SK-N-SH (cell line): ENCODE data around the gene NBEA. TPM values are rescaled to one million over a fixed set of nuclear protein-coding genes. Genes with fewer than 3 reads are reported as not detected.
"Not testable (repeated sequence)": the region's sequence is repeated elsewhere in the genome, so short reads cannot be mapped to it uniquely, and the experiment has no call there.

ENCODE experiments used
- CTCF ChIA-PET: fragments of 300-600, 350-600 bp; formaldehyde crosslinking; extraction: SDS; loops from one replicate; lab custom pipeline; 2021; lab: Yijun Ruan, JAX
- POLR2A ChIA-PET: fragments of 350-600 bp; sonication (Branson Sonifier 250); formaldehyde crosslinking; extraction: SDS; loops from one replicate; lab custom pipeline; 2020; ENCODE audit warnings: antibody characterized with exemption, inconsistent platforms; lab: Yijun Ruan, JAX
- DNase-seq: peaks from one replicate; pipeline ENCODE4 v3.0.0; 2012
- H2AFZ ChIP-seq: fragments of 200-600 bp; sonication (generic); 2 replicates; pipeline ENCODE4 v1.8.1; 2016; ENCODE audit warnings: antibody characterized with exemption, mild to moderate bottlenecking, low read depth
- H3F3A ChIP-seq: fragments of 200-600 bp; sonication (generic); replicated peaks from 2 replicates; pipeline ENCODE3; 2016; ENCODE audit warnings: antibody characterized with exemption, mild to moderate bottlenecking; ENCODE audit not compliant: insufficient read depth
- H3K27ac ChIP-seq, 2 experiments: fragments of 200-500 bp in 1 of 2; fragments of 200-600 bp in 1 of 2; sonication (Bioruptor generic) in 1 of 2; sonication (generic), shearing (Covaris generic) in 1 of 2; 2 replicates each; pipeline versions ENCODE4 v1.5.1 to v1.6.1; 2014 to 2016; ENCODE audit warnings: low read depth in 2 of 2, inconsistent platforms in 1 of 2, low read length in 1 of 2, mild to moderate bottlenecking in 1 of 2, mixed read lengths in 1 of 2
- H3K27me3 ChIP-seq: fragments of 200-600 bp; sonication (generic), shearing (Covaris generic); 2 replicates; pipeline ENCODE4 v1.6.1; 2016; ENCODE audit warnings: mixed run types; ENCODE audit not compliant: insufficient read depth
- H3K36me3 ChIP-seq, 2 experiments: fragments of 200-500 bp in 1 of 2; fragments of 200-600 bp in 1 of 2; sonication (Bioruptor generic) in 1 of 2; sonication (generic) in 1 of 2; replicated peaks in 1 of 2; 2 replicates each; pipeline versions ENCODE3 to v1.5.1; 2014 to 2016; ENCODE audit warnings: low read length in 1 of 2, mild to moderate bottlenecking in 1 of 2; ENCODE audit not compliant: insufficient read depth in 2 of 2, control insufficient read depth in 1 of 2
- H3K4me1 ChIP-seq, 2 experiments: fragments of 200-500 bp in 1 of 2; fragments of 200-600 bp in 1 of 2; sonication (Bioruptor generic) in 1 of 2; sonication (generic), shearing (Covaris generic) in 1 of 2; 2 replicates each; pipeline versions ENCODE4 v1.5.1 to v1.6.1; 2014 to 2016; ENCODE audit warnings: low read depth in 1 of 2, low read length in 1 of 2, mixed run types in 1 of 2; ENCODE audit not compliant: insufficient read depth in 2 of 2, control insufficient read depth in 1 of 2
- H3K4me2 ChIP-seq: fragments of 200-600 bp; sonication (generic), shearing (Covaris generic); 2 replicates; pipeline ENCODE4 v1.6.1; 2017; ENCODE audit warnings: mixed run types
- H3K4me3 ChIP-seq, 2 experiments: fragments of 200-500 bp in 1 of 2; fragments of 200-600 bp in 1 of 2; sonication (Bioruptor generic) in 1 of 2; sonication (generic), shearing (Covaris generic) in 1 of 2; 2 replicates each; pipeline versions ENCODE4 v1.5.1 to v1.8.1; 2014 to 2016; ENCODE audit warnings: low read depth in 2 of 2, inconsistent platforms in 1 of 2, low read length in 1 of 2, mild to moderate bottlenecking in 1 of 2, mixed read lengths in 1 of 2, moderate library complexity in 1 of 2
- H3K79me2 ChIP-seq: fragments of 200-600 bp; sonication (generic); 2 replicates; pipeline ENCODE4 v1.8.1; 2017; ENCODE audit warnings: mild to moderate bottlenecking; ENCODE audit not compliant: insufficient read depth
- H3K9ac ChIP-seq: fragments of 200-600 bp; sonication (generic); 2 replicates; pipeline ENCODE4 v1.6.1; 2017; ENCODE audit warnings: mixed run types
- H3K9me2 ChIP-seq: fragments of 200-600 bp; sonication (generic); 2 replicates; pipeline ENCODE4 v1.6.1; 2017; ENCODE audit warnings: mixed run types
- H3K9me3 ChIP-seq: fragments of 200-600 bp; sonication (generic); 2 replicates; pipeline ENCODE4 v1.6.1; 2017; ENCODE audit warnings: mixed run types, mild to moderate bottlenecking, moderate library complexity
- H4K20me1 ChIP-seq: fragments of 200-600 bp; sonication (generic); 2 replicates; pipeline ENCODE4 v1.6.1; 2017; ENCODE audit warnings: mild to moderate bottlenecking, mixed run types; ENCODE audit not compliant: insufficient read depth
- ELF1 ChIP-seq: IDR thresholded peaks from 2 replicates; pipeline ENCODE4 v1.4.0; 2012
- FOSL2 ChIP-seq: IDR thresholded peaks from 2 replicates; pipeline ENCODE4 v1.4.0; 2012; ENCODE audit warnings: low read depth, mild to moderate bottlenecking, moderate library complexity, borderline replicate concordance
- GABPA ChIP-seq: IDR thresholded peaks from 2 replicates; pipeline ENCODE4 v1.4.0; 2012; ENCODE audit warnings: low read depth, mild to moderate bottlenecking
- MEF2A ChIP-seq: IDR thresholded peaks from 2 replicates; pipeline ENCODE4 v1.4.0; 2012; ENCODE audit warnings: low read depth, borderline replicate concordance
- MXI1 ChIP-seq: IDR thresholded peaks from 2 replicates; pipeline ENCODE4 v1.6.1; 2012; ENCODE audit warnings: mild to moderate bottlenecking, low read depth, low read length, improper control_type of control experiment
- NFIC ChIP-seq: IDR thresholded peaks from 2 replicates; pipeline ENCODE4 v1.4.0; 2012; ENCODE audit warnings: borderline replicate concordance
- POLR2AphosphoS5 ChIP-seq: IDR thresholded peaks from 2 replicates; pipeline ENCODE4 v1.6.1; 2012; ENCODE audit warnings: low read depth, low read length
- RCOR1 ChIP-seq: fragments of 150-350 bp; IDR thresholded peaks from 2 replicates; pipeline ENCODE4 v1.6.1; 2017; ENCODE audit warnings: antibody characterized with exemption, low read length
- RFX5 ChIP-seq: IDR thresholded peaks from 2 replicates; pipeline ENCODE4 v1.6.1; 2012; ENCODE audit warnings: mild to moderate bottlenecking, improper control_type of control experiment, low read length
- TAF1 ChIP-seq: IDR thresholded peaks from 2 replicates; pipeline ENCODE4 v1.6.1; 2012; ENCODE audit warnings: low read depth, mild to moderate bottlenecking, low read length, moderate library complexity, borderline replicate concordance
- YY1 ChIP-seq: IDR thresholded peaks from 2 replicates; pipeline ENCODE4 v1.4.0; 2012; ENCODE audit warnings: low read depth, mild to moderate bottlenecking
- WGBS: methylation state at CpG from one replicate; pipeline ENCODE4 v1.1.6; 2017; ENCODE audit warnings: low lambda C conversion rate; 5-methylcytosine and 5-hydroxymethylcytosine counted together
- polyA plus RNA-seq, 3 experiments: library from polyadenylated mRNA; depleted of rRNA; stranded (reverse); fragments of >200 nt; gene quantifications; 2 replicates each; pipeline ENCODE4 v1.2.3, GENCODE V29; 2012

Gene NBEA
- polyA plus RNA-seq, 1 of the 3 experiments (the other 2 are of a cell fraction), result 12.3 TPM

- Histone ChIP-seq H3K9ac (no peak overlapping the region), H4K20me1 (no peaks in the 10 kb centered on the region), H3K4me3 (no peak overlapping the region), H3K9me3 (no peaks in the 10 kb centered on the region), H3K36me3 (no peaks in the 10 kb centered on the region), H3K4me1 (no peaks in the 10 kb centered on the region), H3K9me2 (no peaks in the 10 kb centered on the region; the same call in 1 of the 2 replicates), H3F3A (no peaks in the 10 kb centered on the region), H3K79me2 (no peaks in the 10 kb centered on the region), H3K27ac (no peak overlapping the region), H3K27me3 (no peaks in the 10 kb centered on the region), H2AFZ (no peak overlapping the region), H3K4me2 (no peak overlapping the region)
- POLR2A ChIA-PET, result no interaction called here
- CTCF ChIA-PET, result no interaction called here
- no peak for DNase-seq
- 96% methylated on average over 5 of the region's 5 CpGs for WGBS
- TF ChIP-seq ELF1 (no peak), TAF1 (no peak), MEF2A (no peak)
Observed at GRCh38 chr13:35055705-35056104, 113.6 kb downstream of the NBEA start.

DNA sequence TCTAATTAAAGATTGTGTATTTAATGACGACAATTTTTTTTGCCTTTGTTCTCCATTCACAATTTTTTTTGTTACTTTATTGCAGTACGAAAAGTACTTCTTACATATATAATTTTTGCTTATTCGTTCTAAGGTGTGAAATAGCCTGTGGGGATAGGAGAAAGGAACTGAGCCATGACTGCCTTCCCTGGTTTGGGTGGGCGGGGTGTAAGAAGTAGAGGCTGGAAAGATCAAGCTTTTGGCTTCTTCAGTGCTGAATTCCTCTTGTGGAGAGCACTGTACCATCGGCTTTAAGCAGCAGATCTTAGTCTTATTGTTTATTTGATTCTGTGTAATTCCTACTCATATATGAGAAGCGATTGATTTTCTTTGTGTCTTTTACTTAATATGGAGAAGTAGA, 115.8 kb downstream of the NBEA start:
- Histone ChIP-seq H3K9me2 (no peaks in the 10 kb centered on the region; the same call in 1 of the 2 replicates), H3K36me3 (peaks cover 0 to 4% of the 10 kb centered on the region in 2 experiments), H3K4me3 (no peak overlapping the region), H3K4me2 (no peak overlapping the region), H3K27me3 (no peaks in the 10 kb centered on the region), H3K9me3 (no peaks in the 10 kb centered on the region), H3K4me1 (no peaks in the 10 kb centered on the region), H4K20me1 (no peaks in the 10 kb centered on the region), H3F3A (no peaks in the 10 kb centered on the region), H3K9ac (no peak overlapping the region), H3K27ac (no peak overlapping the region)
- POLR2A ChIA-PET, result no interaction called here
- CTCF ChIA-PET, result no interaction called here
- no peak for DNase-seq
- TF ChIP-seq RCOR1, result no peak
- TF ChIP-seq MXI1, result no peak
- no peak for TF ChIP-seq RFX5
- TF ChIP-seq POLR2AphosphoS5, result no peak
- TF ChIP-seq FOSL2, result no peak
- no peak for TF ChIP-seq YY1
- no peak for TF ChIP-seq GABPA
- no peak for TF ChIP-seq NFIC
- TF ChIP-seq, all 33 proteins: peak for 0
- Histone ChIP-seq H2AFZ (no peak overlapping the region), H3K79me2 (no peaks in the 10 kb centered on the region)
- WGBS, result 96% methylated on average over 6 of the region's 6 CpGs

GRCh38 chr13:35058585-35058984, 116.5 kb downstream of the NBEA start:
- H3K4me1 ChIP-seq, CTCF ChIA-PET: not testable (repeated sequence)

More at GRCh38 chr13:35058585-35058984, 116.5 kb downstream of the NBEA start:
- H3F3A ChIP-seq, H3K36me3 ChIP-seq, H3K79me2 ChIP-seq, H3K4me2 ChIP-seq, H3K27me3 ChIP-seq, H3K9ac ChIP-seq, H3K9me2 ChIP-seq, DNase-seq, H4K20me1 ChIP-seq, H2AFZ ChIP-seq, H3K27ac ChIP-seq, H3K4me3 ChIP-seq, H3K9me3 ChIP-seq, POLR2A ChIA-PET: not testable (repeated sequence)
- 90% methylated on average over 3 of the region's 3 CpGs for WGBS
